ENCODE data around the gene CLRN3. TPM values are rescaled to one million over a fixed set of nuclear protein-coding genes. Genes with fewer than 3 reads are reported as not detected.

CLRN3 gene
- total RNA-seq, 1 donor from 2014 or later, result not detected

- intact Hi-C loops (cut with DNase I), result no loop called here
- TF ChIP-seq CTCF (IDR thresholded peaks at IDR 0.05), result no peak
- H3K4me1 ChIP-seq, result no peaks in the 10 kb centered on the region
- no peaks in the 10 kb centered on the region for H3K36me3 ChIP-seq
- DNase-seq (ENCODE audit: low spot score in 2 of 2), result no peak
- no peak overlapping the region for H3K4me3 ChIP-seq
- H3K9me3 ChIP-seq, result no peaks in the 10 kb centered on the region
- no peaks in the 10 kb centered on the region for H3K27me3 ChIP-seq
- H3K27ac ChIP-seq, result no peak overlapping the region
Observed at GRCh38 chr10:127834791-127835190, 58.0 kb downstream of the CLRN3 start.

GRCh38 chr10:127834221-127834620 lies 58.5 kb downstream of the CLRN3 start:
- Histone ChIP-seq H3K27ac (no peak overlapping the region), H3K9me3 (no peaks in the 10 kb centered on the region), H3K4me3 (no peak overlapping the region), H3K27me3 (no peaks in the 10 kb centered on the region), H3K4me1 (no peaks in the 10 kb centered on the region), H3K36me3 (no peaks in the 10 kb centered on the region)
- intact Hi-C loops (cut with DNase I), result no loop called here
- no peak for TF ChIP-seq CTCF (IDR thresholded peaks at IDR 0.05)
- DNase-seq (ENCODE audit: low spot score in 2 of 2), result no peak

DNA sequence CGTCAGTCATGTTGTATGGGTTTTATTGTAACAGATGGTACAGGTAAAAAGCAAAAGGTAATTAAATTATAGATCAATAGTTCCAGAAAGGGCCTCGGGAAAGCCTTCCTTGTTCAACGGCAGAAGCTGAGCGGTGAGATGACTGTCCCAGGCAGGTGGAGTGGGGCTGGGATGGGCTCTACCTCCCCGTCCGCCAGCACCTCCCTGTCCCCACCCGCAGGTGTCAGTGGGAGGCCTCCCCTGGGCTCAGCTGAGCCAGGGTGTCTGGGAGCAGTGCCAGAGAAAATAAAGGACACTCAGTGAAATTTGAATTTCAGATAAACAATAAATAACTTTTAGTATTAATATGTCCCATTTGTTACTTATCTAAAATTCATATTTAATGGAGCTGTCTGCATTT lies 58.9 kb downstream of the CLRN3 start:
- Histone ChIP-seq H3K4me1 (no peaks in the 10 kb centered on the region), H3K4me3 (no peak overlapping the region), H3K27ac (no peak overlapping the region), H3K9me3 (no peaks in the 10 kb centered on the region), H3K27me3 (no peaks in the 10 kb centered on the region), H3K36me3 (no peaks in the 10 kb centered on the region)
- no peak for DNase-seq (ENCODE audit: low spot score in 2 of 2)
- no peak for TF ChIP-seq CTCF (IDR thresholded peaks at IDR 0.05)
- intact Hi-C loops (cut with DNase I), result no loop called here

DNA sequence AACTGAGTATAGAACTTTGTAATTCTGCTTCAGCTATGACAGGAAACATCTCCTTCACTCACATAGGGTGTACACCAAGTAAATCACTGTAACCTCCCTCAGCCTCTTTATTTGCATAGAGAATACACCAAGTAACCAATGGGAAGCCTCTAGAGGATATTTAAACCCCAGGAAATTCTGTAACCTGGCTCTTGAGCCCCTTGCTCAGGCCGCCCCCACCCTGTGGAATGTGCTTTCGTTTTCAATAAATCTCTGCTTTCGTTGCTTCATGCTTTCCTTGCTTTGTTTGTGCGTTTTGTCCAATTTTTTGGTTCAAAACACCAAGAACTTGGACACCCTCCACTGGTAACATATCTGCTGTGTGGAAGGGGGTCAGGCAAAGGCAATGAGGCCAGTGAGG lies 60.2 kb downstream of the CLRN3 start:
- no peaks in the 10 kb centered on the region for H3K27me3 ChIP-seq
- intact Hi-C loops (cut with DNase I), result no loop called here
- no peak for DNase-seq (ENCODE audit: low spot score in 2 of 2)
- H3K27ac ChIP-seq, result no peak overlapping the region
- H3K36me3 ChIP-seq, result no peaks in the 10 kb centered on the region
- H3K4me1 ChIP-seq, result no peaks in the 10 kb centered on the region
- H3K4me3 ChIP-seq, result no peak overlapping the region
- TF ChIP-seq CTCF (IDR thresholded peaks at IDR 0.05), result no peak
- no peaks in the 10 kb centered on the region for H3K9me3 ChIP-seq

- no peak overlapping the region for H3K27ac ChIP-seq
- no peak overlapping the region for H3K4me3 ChIP-seq
- no peak for TF ChIP-seq CTCF (IDR thresholded peaks at IDR 0.05)
- no peaks in the 10 kb centered on the region for H3K9me3 ChIP-seq
- DNase-seq (ENCODE audit: low spot score in 2 of 2), result no peak
- no peaks in the 10 kb centered on the region for H3K4me1 ChIP-seq
- H3K36me3 ChIP-seq, result no peaks in the 10 kb centered on the region
- intact Hi-C loops (cut with DNase I), result no loop called here
- H3K27me3 ChIP-seq, result no peaks in the 10 kb centered on the region
Observed at GRCh38 chr10:127830414-127830813, 62.3 kb downstream of the CLRN3 start.

Other genes starting within 250 kb of the CLRN3 start
- not detected for gene FOXI2, start 155.8 kb downstream of the CLRN3 start, total RNA-seq
- gene PTPRE, start 14.2 kb upstream of the CLRN3 start, total RNA-seq, result 14.5 TPM
- gene MKI67, start 233.5 kb upstream of the CLRN3 start, total RNA-seq, result 0.64 TPM